Measurements from ENCODE around the gene OR10G8. TPM values are rescaled to one million over a fixed set of nuclear protein-coding genes. Genes with fewer than 3 reads are reported as not detected.

The OR10G8 gene
- total and polyA plus RNA-seq, 2 of the 8 experiments (the other 6 are each of a cell fraction or from before 2014, with no cell fraction given), result not detected

DNA sequence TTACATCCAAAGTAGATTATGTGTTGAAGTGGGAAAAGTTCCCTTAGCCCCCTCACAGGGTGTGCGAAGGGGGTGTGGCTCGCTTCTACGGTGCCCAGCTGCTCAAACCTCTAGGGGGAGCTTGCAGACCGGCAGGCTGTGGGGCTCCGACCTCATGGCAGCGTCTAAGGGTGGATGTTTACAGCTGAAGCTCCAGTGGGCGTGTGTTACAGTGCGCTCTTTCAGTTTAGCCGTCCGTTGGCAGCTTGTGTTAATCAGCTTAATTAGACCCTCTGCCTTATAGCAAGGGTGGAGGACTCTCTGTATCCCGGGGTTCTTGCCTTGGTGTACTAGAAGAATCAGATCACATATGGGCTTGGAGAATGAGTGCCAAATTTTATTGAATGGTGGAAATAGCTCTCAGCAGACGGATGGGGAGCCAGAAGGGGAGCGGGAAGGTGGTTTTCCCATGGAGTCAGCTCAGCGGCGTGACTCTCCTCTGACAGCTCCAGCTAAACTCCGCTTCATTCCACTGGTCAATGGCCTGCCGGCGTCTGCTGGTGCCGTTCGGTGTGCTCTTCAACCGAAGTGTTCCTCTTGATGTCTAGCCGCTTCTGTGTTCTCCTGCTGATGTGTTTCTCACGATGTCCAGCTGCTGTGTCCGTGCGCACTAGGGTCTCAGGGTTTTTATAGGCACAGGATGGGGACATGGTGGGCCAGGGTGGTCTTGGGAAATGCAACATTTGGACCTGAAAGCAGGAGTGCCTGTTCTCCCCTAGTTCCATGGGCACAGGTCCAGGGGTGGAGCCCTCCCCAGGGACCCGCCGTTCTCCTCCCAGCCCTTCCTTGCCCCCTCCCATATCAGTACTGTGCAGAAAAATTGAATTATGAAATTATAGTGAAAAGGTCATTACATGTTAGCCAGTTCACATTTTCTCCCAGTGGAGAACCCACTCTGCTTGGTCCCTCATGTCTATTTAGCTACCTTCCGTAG, 43.1 kb downstream of the OR10G8 start (continued):
- TF ChIP-seq, protein P1, sequence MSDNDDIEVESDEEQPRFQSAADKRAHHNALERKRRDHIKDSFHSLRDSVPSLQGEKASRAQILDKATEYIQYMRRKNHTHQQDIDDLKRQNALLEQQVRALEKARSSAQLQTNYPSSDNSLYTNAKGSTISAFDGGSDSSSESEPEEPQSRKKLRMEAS (IDR thresholded peaks at IDR 0.05), result peak; percentile 92
- TF ChIP-seq TEAD4 (IDR thresholded peaks at IDR 0.05; ENCODE audit: low read depth, low read length), result no peak
- 0 out of 4 replicates have a peak, but pooled peaks of 1 of the 2 experiments have one; percentile 18 for TF ChIP-seq HDAC2 (IDR thresholded peaks at IDR 0.05; ENCODE audit: borderline replicate concordance in 1 of 2, low read depth in 2 of 2, low read length in 2 of 2)
- TF ChIP-seq CBX8 (IDR thresholded peaks at IDR 0.05; ENCODE audit: borderline replicate concordance, low read depth, low read length), result no peak
- TF ChIP-seq PHF8 (conservative IDR thresholded peaks at IDR 0.05; ENCODE audit: low read depth, low read length), result no peak
- no peak for TF ChIP-seq TAF1 (IDR thresholded peaks at IDR 0.05; ENCODE audit: low read depth, low read length)
- no peak for TF ChIP-seq CBX5 (IDR thresholded peaks at IDR 0.05; ENCODE audit: low read depth, low read length)
- no peak for TF ChIP-seq BCL11A (IDR thresholded peaks at IDR 0.05; ENCODE audit: low read depth in 2 of 2, low read length in 2 of 2)
- no peak for TF ChIP-seq SP4 (IDR thresholded peaks at IDR 0.05; ENCODE audit: low read length)
- no peak for TF ChIP-seq KDM1A (IDR thresholded peaks at IDR 0.05; ENCODE audit: borderline replicate concordance, low read length)
- no peak for TF ChIP-seq CREB1 (IDR thresholded peaks at IDR 0.05)
- no peak for TF ChIP-seq MAFK (IDR thresholded peaks at IDR 0.05; ENCODE audit: low read depth, low read length)
- TF ChIP-seq, protein P2, sequence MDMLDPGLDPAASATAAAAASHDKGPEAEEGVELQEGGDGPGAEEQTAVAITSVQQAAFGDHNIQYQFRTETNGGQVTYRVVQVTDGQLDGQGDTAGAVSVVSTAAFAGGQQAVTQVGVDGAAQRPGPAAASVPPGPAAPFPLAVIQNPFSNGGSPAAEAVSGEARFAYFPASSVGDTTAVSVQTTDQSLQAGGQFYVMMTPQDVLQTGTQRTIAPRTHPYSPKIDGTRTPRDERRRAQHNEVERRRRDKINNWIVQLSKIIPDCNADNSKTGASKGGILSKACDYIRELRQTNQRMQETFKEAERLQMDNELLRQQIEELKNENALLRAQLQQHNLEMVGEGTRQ (IDR thresholded peaks at IDR 0.05; ENCODE audit: low read length), result no peak
- TF ChIP-seq TCF12 (IDR thresholded peaks at IDR 0.05; ENCODE audit: low read depth, low read length), result no peak
- TF ChIP-seq CEBPB (IDR thresholded peaks at IDR 0.05; ENCODE audit: low read depth, low read length), result no peak
- TF ChIP-seq ASH2L (IDR thresholded peaks at IDR 0.05; ENCODE audit: low read length), result peak; percentile 34
- no peak for TF ChIP-seq RNF2 (IDR thresholded peaks at IDR 0.05; ENCODE audit: borderline replicate concordance, low read depth, low read length, missing control alignments, poor library complexity, severe bottlenecking)
- TF ChIP-seq, protein P3, sequence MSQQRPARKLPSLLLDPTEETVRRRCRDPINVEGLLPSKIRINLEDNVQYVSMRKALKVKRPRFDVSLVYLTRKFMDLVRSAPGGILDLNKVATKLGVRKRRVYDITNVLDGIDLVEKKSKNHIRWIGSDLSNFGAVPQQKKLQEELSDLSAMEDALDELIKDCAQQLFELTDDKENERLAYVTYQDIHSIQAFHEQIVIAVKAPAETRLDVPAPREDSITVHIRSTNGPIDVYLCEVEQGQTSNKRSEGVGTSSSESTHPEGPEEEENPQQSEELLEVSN (IDR thresholded peaks at IDR 0.05), result peak; percentile 54; the same call in 1 of the 2 replicates
- TF ChIP-seq SIN3A (conservative IDR thresholded peaks at IDR 0.05 in 1 of 2, IDR thresholded peaks at IDR 0.05 in 1 of 2; ENCODE audit: low read depth in 1 of 2, low read length in 2 of 2), result peak in 1 of 2 experiments; percentile 56; a peak in 1 of 4 replicates
- no peak for TF ChIP-seq POLR2A (IDR thresholded peaks at IDR 0.05; ENCODE audit: control extremely low read depth in 1 of 2, low read depth in 2 of 2, low read length in 2 of 2)
- no peak for TF ChIP-seq RXRA (IDR thresholded peaks at IDR 0.05; ENCODE audit: insufficient read depth, low read depth, low read length)
- TF ChIP-seq CHD2 (IDR thresholded peaks at IDR 0.05; ENCODE audit: low read length), result no peak

Data from H1 (cell line).